GM19238 (cell line): ENCODE measurements around the gene PDCD11.
"Not testable (repeated sequence)": the region's sequence is repeated elsewhere in the genome, so short reads cannot be mapped to it uniquely, and the experiment has no call there.

Experiments used
- DNase-seq: peaks from one replicate; pipeline ENCODE4 v3.0.0; 2011; ENCODE audit warnings: low spot score; ENCODE audit not compliant: insufficient read length

Gene PDCD11

GRCh38 chr10:103474077-103474476, 77.7 kb downstream of the PDCD11 start:
- no peak for DNase-seq

- DNase-seq: no peak
Observed at GRCh38 chr10:103475437-103475836, 79.0 kb downstream of the PDCD11 start.

GRCh38 chr10:103476046-103476768, 79.8 kb downstream of the PDCD11 start:
- no peak for DNase-seq

GRCh38 chr10:103478671-103479070, 82.2 kb downstream of the PDCD11 start:
- DNase-seq: no peak

GRCh38 chr10:103479135-103479534, 82.7 kb downstream of the PDCD11 start, which contains the start of gene CALHM3:
CALHM3 (minus strand) TSS chr10:103479240; CDS start chr10:103479032, 208 bp downstream.
- no peak for DNase-seq

- no peak for DNase-seq
Observed at GRCh38 chr10:103480521-103480920, 84.1 kb downstream of the PDCD11 start.

GRCh38 chr10:103481974-103482531, 85.6 kb downstream of the PDCD11 start:
- DNase-seq: no peak

- not testable (repeated sequence) for DNase-seq
Observed at GRCh38 chr10:103486635-103487409, 90.4 kb downstream of the PDCD11 start.

GRCh38 chr10:103487410-103487708, 90.9 kb downstream of the PDCD11 start:
- DNase-seq: no peak

- DNase-seq: no peak
Observed at GRCh38 chr10:103490986-103491314, 94.5 kb downstream of the PDCD11 start.

- no peak for DNase-seq
Observed at GRCh38 chr10:103491729-103492364, 95.4 kb downstream of the PDCD11 start.

GRCh38 chr10:103492655-103493261, 96.3 kb downstream of the PDCD11 start:
- no peak for DNase-seq

- no peak for DNase-seq
Observed at GRCh38 chr10:103493362-103493915, 97.0 kb downstream of the PDCD11 start, which contains the start of gene NEURL1. NEURL1 (plus strand) TSS chr10:103493705; CDS start chr10:103494388, 683 bp downstream.

- DNase-seq: no peak
Observed at GRCh38 chr10:103493916-103494877, 97.8 kb downstream of the PDCD11 start.

GRCh38 chr10:103495321-103495720, 98.9 kb downstream of the PDCD11 start:
- DNase-seq: no peak
